Measurements from ENCODE around the gene WWC2. TPM values are rescaled to one million over a fixed set of nuclear protein-coding genes. Genes with fewer than 3 reads are reported as not detected.

WWC2 gene
- total and polyA plus RNA-seq, 2 experiments from 2014 or later: 50.5 to 74.2 TPM

DNA sequence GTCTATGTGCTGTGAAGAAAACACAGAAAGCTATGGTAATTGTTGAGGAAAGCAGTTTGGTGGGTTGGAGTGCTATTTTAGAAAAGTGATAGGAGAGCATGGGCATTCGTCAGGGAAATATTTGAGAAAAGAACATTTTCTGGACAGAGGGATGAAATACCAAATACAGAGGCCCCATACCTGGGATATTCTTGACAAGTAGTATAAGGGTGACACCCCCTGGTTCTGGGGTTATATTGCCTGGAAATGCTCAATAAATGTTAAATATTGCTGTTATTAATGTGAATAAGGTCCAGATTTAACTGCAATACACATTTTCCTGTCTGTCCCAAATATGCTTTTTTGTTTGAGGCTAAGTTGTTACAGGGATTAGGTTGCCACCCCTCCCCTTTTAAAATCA lies 42.9 kb downstream of the WWC2 start:
- no peaks in the 10 kb centered on the region for H3K36me3 ChIP-seq (ENCODE audit: insufficient read depth)
- no peak for DNase-seq (ENCODE audit: low spot score)
- TF ChIP-seq, protein P1, sequence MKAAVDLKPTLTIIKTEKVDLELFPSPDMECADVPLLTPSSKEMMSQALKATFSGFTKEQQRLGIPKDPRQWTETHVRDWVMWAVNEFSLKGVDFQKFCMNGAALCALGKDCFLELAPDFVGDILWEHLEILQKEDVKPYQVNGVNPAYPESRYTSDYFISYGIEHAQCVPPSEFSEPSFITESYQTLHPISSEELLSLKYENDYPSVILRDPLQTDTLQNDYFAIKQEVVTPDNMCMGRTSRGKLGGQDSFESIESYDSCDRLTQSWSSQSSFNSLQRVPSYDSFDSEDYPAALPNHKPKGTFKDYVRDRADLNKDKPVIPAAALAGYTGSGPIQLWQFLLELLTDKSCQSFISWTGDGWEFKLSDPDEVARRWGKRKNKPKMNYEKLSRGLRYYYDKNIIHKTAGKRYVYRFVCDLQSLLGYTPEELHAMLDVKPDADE (IDR thresholded peaks at IDR 0.05): no peak
- TF ChIP-seq CREB1 (CRISPR knock-in tag; IDR thresholded peaks at IDR 0.05; ENCODE audit: low read depth): no peak
- TF ChIP-seq STAT1 (IDR thresholded peaks at IDR 0.05; ENCODE audit: unreplicated experiment): no peak
- no peak for TF ChIP-seq EZH2 (IDR thresholded peaks at IDR 0.05; ENCODE audit: low read depth, unreplicated experiment)
- no peak for TF ChIP-seq ZNF114 (CRISPR knock-in tag; IDR thresholded peaks at IDR 0.05)
- no peak for TF ChIP-seq JUNB (IDR thresholded peaks at IDR 0.05; ENCODE audit: unreplicated experiment)
- TF ChIP-seq EZH2phosphoT487 (IDR thresholded peaks at IDR 0.05; ENCODE audit: unreplicated experiment): no peak
- TF ChIP-seq ZNF462 (CRISPR knock-in tag; IDR thresholded peaks at IDR 0.05): no peak
- TF ChIP-seq POLR2AphosphoS5 (IDR thresholded peaks at IDR 0.05; ENCODE audit: low read depth): no peak
- TF ChIP-seq ZNF331 (CRISPR knock-in tag; IDR thresholded peaks at IDR 0.05; ENCODE audit: low read depth): no peak
- TF ChIP-seq REST (IDR thresholded peaks at IDR 0.05; ENCODE audit: unreplicated experiment): no peak
- no peak for TF ChIP-seq NANOG (IDR thresholded peaks at IDR 0.05; ENCODE audit: borderline replicate concordance)
- TF ChIP-seq, protein P2, sequence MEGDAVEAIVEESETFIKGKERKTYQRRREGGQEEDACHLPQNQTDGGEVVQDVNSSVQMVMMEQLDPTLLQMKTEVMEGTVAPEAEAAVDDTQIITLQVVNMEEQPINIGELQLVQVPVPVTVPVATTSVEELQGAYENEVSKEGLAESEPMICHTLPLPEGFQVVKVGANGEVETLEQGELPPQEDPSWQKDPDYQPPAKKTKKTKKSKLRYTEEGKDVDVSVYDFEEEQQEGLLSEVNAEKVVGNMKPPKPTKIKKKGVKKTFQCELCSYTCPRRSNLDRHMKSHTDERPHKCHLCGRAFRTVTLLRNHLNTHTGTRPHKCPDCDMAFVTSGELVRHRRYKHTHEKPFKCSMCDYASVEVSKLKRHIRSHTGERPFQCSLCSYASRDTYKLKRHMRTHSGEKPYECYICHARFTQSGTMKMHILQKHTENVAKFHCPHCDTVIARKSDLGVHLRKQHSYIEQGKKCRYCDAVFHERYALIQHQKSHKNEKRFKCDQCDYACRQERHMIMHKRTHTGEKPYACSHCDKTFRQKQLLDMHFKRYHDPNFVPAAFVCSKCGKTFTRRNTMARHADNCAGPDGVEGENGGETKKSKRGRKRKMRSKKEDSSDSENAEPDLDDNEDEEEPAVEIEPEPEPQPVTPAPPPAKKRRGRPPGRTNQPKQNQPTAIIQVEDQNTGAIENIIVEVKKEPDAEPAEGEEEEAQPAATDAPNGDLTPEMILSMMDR (conservative IDR thresholded peaks at IDR 0.05; ENCODE audit: low read depth in 2 of 2): no peak
- no peak overlapping the region for H3K27ac Mint-ChIP-seq
- peaks cover 76% of the 10 kb centered on the region for H4K20me1 ChIP-seq (replicated peaks; ENCODE audit: insufficient read depth)
- peaks cover 50% of the 10 kb centered on the region for H3K4me1 ChIP-seq (ENCODE audit: insufficient read depth)
- H3K9me3 Mint-ChIP-seq: no peaks in the 10 kb centered on the region
- peaks cover 4% of the 10 kb centered on the region; the same call in 2 of the 3 replicates for H3K36me3 Mint-ChIP-seq (ENCODE audit: low read depth)
- no peak overlapping the region for H2AFZ ChIP-seq
- H3K27me3 Mint-ChIP-seq (ENCODE audit: insufficient read depth, low read depth, poor library complexity): no peaks in the 10 kb centered on the region
- no peak overlapping the region for H3K4me3 ChIP-seq
- H3K27ac ChIP-seq (ENCODE audit: low read depth): 0 out of 2 replicates have a peak overlapping the region, but pooled peaks have one; percentile 24
- no peak overlapping the region for H3K4me3 Mint-ChIP-seq
- peaks cover 71% of the 10 kb centered on the region for H3K4me1 Mint-ChIP-seq
- ATAC-seq: no peak
- no peaks in the 10 kb centered on the region for H3K27me3 ChIP-seq (ENCODE audit: insufficient read depth)
- no peaks in the 10 kb centered on the region for H3F3A ChIP-seq (replicated peaks; ENCODE audit: low read depth)
- H3K4me2 ChIP-seq: no peak overlapping the region
- H3K9me2 ChIP-seq (ENCODE audit: insufficient read depth): no peaks in the 10 kb centered on the region
- H3K79me2 ChIP-seq (replicated peaks; ENCODE audit: insufficient read depth): peaks cover 100% of the 10 kb centered on the region
